Measurements from ENCODE around the gene PLEKHJ1. TPM values are rescaled to one million over a fixed set of nuclear protein-coding genes. Genes with fewer than 3 reads are reported as not detected.

Gene PLEKHJ1
- polyA plus RNA-seq, 1 of the 3 experiments (the other 2 are of a cell fraction) = 151 TPM

GRCh38 chr19:2230807-2231533 lies 5.2 kb downstream of the PLEKHJ1 start:
- CTCF ChIA-PET = interaction anchor here (0.8 to 8.1 kb wide), 9 partner anchors 9 to 85 kb away, joined by 3 to 107 read pairs (median 4); no protein-coding TSS in a partner anchor

GRCh38 chr19:2230033-2230531 lies 6.0 kb downstream of the PLEKHJ1 start:
- Histone ChIP-seq H3K9ac (no peak overlapping the region), H3K4me3 (ENCODE audit: low read depth in 2 of 2, low read length in 1 of 2) (no peak overlapping the region), H2AFZ (ENCODE audit: low read depth) (no peak overlapping the region), H3F3A (replicated peaks; ENCODE audit: insufficient read depth) (peaks cover 24% of the 10 kb centered on the region), H4K20me1 (ENCODE audit: insufficient read depth) (peaks cover 18% of the 10 kb centered on the region; the same call in 1 of the 2 replicates), H3K27me3 (ENCODE audit: insufficient read depth) (no peaks in the 10 kb centered on the region), H3K9me2 (no peaks in the 10 kb centered on the region), H3K9me3 (no peaks in the 10 kb centered on the region), H3K36me3 (replicated peaks in 1 of 2; ENCODE audit: control insufficient read depth in 1 of 2, insufficient read depth in 2 of 2, low read length in 1 of 2) (peaks cover 5 to 51% of the 10 kb centered on the region in 2 experiments), H3K27ac (ENCODE audit: low read depth in 2 of 2, low read length in 1 of 2) (no peak overlapping the region), H3K79me2 (ENCODE audit: insufficient read depth) (peaks cover 34% of the 10 kb centered on the region), H3K4me1 (ENCODE audit: control insufficient read depth in 1 of 2, insufficient read depth in 2 of 2, low read depth in 1 of 2, low read length in 1 of 2) (peaks cover 0 to 23% of the 10 kb centered on the region in 2 experiments; a peak in 1 of 4 replicates), H3K4me2 (no peak overlapping the region)
- no peak for DNase-seq
- ChIA-PET POLR2A (interaction anchor here (0.6 to 1.2 kb wide), 3 partner anchors 19 to 209 kb away, joined by 3 read pairs; partner anchors contain the start of gene AMH), CTCF (interaction anchor here (0.8 to 8.1 kb wide), 7 partner anchors 9 to 86 kb away, joined by 3 to 107 read pairs (median 4); no protein-coding TSS in a partner anchor)
- WGBS (ENCODE audit: low lambda C conversion rate) = 95% methylated on average over 43 of the region's 43 CpGs
- no peak for TF ChIP-seq TAF1 (IDR thresholded peaks at IDR 0.05; ENCODE audit: borderline replicate concordance, low read depth, low read length)
- TF ChIP-seq MAX (IDR thresholded peaks at IDR 0.05; ENCODE audit: low read depth) = no peak
- no peak for TF ChIP-seq REST (IDR thresholded peaks at IDR 0.05; ENCODE audit: low read depth, low read length)
- TF ChIP-seq FOXJ3 (CRISPR knock-in tag; IDR thresholded peaks at IDR 0.05) = no peak
- no peak for TF ChIP-seq ZBTB33 (IDR thresholded peaks at IDR 0.05; ENCODE audit: borderline replicate concordance, low read depth)
- no peak for TF ChIP-seq EP300 (IDR thresholded peaks at IDR 0.05; ENCODE audit: borderline replicate concordance in 1 of 2, low read depth in 1 of 2, low read length in 1 of 2)
- TF ChIP-seq JUND (IDR thresholded peaks at IDR 0.05) = no peak

More at GRCh38 chr19:2230807-2231533, 5.2 kb downstream of the PLEKHJ1 start:
- TF ChIP-seq RXRA (IDR thresholded peaks at IDR 0.05; ENCODE audit: borderline replicate concordance, low read depth) (no peak), TEAD4 (IDR thresholded peaks at IDR 0.05; ENCODE audit: borderline replicate concordance, insufficient read depth) (no peak), ELF1 (IDR thresholded peaks at IDR 0.05) (no peak), SMC3 (IDR thresholded peaks at IDR 0.05; ENCODE audit: low read depth, low read length) (no peak), NRF1 (IDR thresholded peaks at IDR 0.05; ENCODE audit: low read depth, low read length) (no peak), CTCF (IDR thresholded peaks at IDR 0.05) (no peak), MEF2A (IDR thresholded peaks at IDR 0.05; ENCODE audit: borderline replicate concordance, low read depth) (no peak), POLR2AphosphoS5 (IDR thresholded peaks at IDR 0.05; ENCODE audit: low read depth, low read length) (no peak), EZH2phosphoT487 (IDR thresholded peaks at IDR 0.05; ENCODE audit: borderline replicate concordance, low read depth) (no peak), MAX (IDR thresholded peaks at IDR 0.05; ENCODE audit: low read depth) (no peak)
- Histone ChIP-seq H3K9ac (no peak overlapping the region), H3K9me3 (no peaks in the 10 kb centered on the region), H3K36me3 (replicated peaks in 1 of 2; ENCODE audit: control insufficient read depth in 1 of 2, insufficient read depth in 2 of 2, low read length in 1 of 2) (peaks cover 5 to 46% of the 10 kb centered on the region in 2 experiments), H3F3A (replicated peaks; ENCODE audit: insufficient read depth) (peaks cover 24% of the 10 kb centered on the region), H3K27ac (ENCODE audit: low read depth in 2 of 2, low read length in 1 of 2) (peak overlapping the region; percentile 11 to 50; a peak in 1 of 4 replicates), H3K9me2 (no peaks in the 10 kb centered on the region), H3K79me2 (ENCODE audit: insufficient read depth) (peaks cover 42% of the 10 kb centered on the region), H3K4me3 (ENCODE audit: low read depth in 2 of 2, low read length in 1 of 2) (no peak overlapping the region), H3K4me1 (ENCODE audit: control insufficient read depth in 1 of 2, insufficient read depth in 2 of 2, low read depth in 1 of 2, low read length in 1 of 2) (peaks cover 0 to 24% of the 10 kb centered on the region in 2 experiments; a peak in 1 of 4 replicates), H3K4me2 (no peak overlapping the region), H3K27me3 (ENCODE audit: insufficient read depth) (no peaks in the 10 kb centered on the region), H4K20me1 (ENCODE audit: insufficient read depth) (peaks cover 18% of the 10 kb centered on the region; the same call in 1 of the 2 replicates), H2AFZ (ENCODE audit: low read depth) (no peak overlapping the region)
- 98% methylated on average over 6 of the region's 12 CpGs for WGBS (ENCODE audit: low lambda C conversion rate)
- DNase-seq = no peak
- POLR2A ChIA-PET = interaction anchor here (0.7 to 1.2 kb wide), 3 partner anchors 12 to 85 kb away, joined by 3 read pairs; no protein-coding TSS in a partner anchor
